Right atrium auricular region (tissue), 2 donors: Measurements from ENCODE around the gene TBX2. TPM values are rescaled to one million over a fixed set of nuclear protein-coding genes. Genes with fewer than 3 reads are reported as not detected.

Source experiments
- DNase-seq: peaks from one replicate; pipeline ENCODE4 v3.0.0-alpha.2; 2019; ENCODE audit warnings: low spot score
- H3K27ac ChIP-seq, 2 donors: fragments of 200-600 bp; sonication (generic); 1 replicate in 1 of 2; 2 replicates in 1 of 2; pipeline ENCODE4 v1.5.1; 2016 to 2019
- H3K27me3 ChIP-seq, 2 donors: fragments of 200-600 bp; sonication (generic); one replicate each; pipeline versions ENCODE4 v1.5.1 to v1.6.0; 2017 to 2019
- H3K36me3 ChIP-seq: fragments of 200-600 bp; sonication (generic); one replicate; pipeline ENCODE4 v1.5.1; 2016
- H3K4me1 ChIP-seq, 2 donors: fragments of 200-600 bp; sonication (generic); one replicate each; pipeline versions ENCODE4 v1.5.1 to v1.6.0; 2017 to 2019
- H3K4me3 ChIP-seq, 2 donors: fragments of 200-600 bp; sonication (generic); 1 replicate in 1 of 2; 2 replicates in 1 of 2; pipeline ENCODE4 v1.5.1; 2017 to 2019; ENCODE audit warnings: mild to moderate bottlenecking in 1 of 2, moderate library complexity in 1 of 2
- H3K9me3 ChIP-seq, 2 donors: fragments of 200-600 bp; sonication (generic); one replicate each; pipeline ENCODE4 v1.5.1; 2019
- total RNA-seq, 2 donors: library from RNA; depleted of rRNA; stranded (reverse); fragments of >200 nt; gene quantifications; one replicate each; pipeline ENCODE4 v1.1.0, GENCODE V29; 2016
- TF ChIP-seq, protein P1 (sequence below), 2 donors: fragments of 200-600 bp; sonication (generic); IDR thresholded peaks; one replicate each; pipeline ENCODE4 v1.5.1; 2019; ENCODE audit warnings: antibody characterized with exemption in 2 of 2

Gene TBX2
- total RNA-seq, 2 donors from 2014 or later, result 4.3 to 6.9 TPM

GRCh38 chr17:61362852-61363600 is 36.6 kb upstream of the TBX2 start:
- Histone ChIP-seq H3K9me3 (no peaks in the 10 kb centered on the region), H3K36me3 (no peaks in the 10 kb centered on the region), H3K4me3 (no peak overlapping the region), H3K27me3 (no peaks in the 10 kb centered on the region), H3K4me1 (peaks cover 0 to 12% of the 10 kb centered on the region in 2 donors), H3K27ac (no peak overlapping the region)
- TF ChIP-seq, protein P1, sequence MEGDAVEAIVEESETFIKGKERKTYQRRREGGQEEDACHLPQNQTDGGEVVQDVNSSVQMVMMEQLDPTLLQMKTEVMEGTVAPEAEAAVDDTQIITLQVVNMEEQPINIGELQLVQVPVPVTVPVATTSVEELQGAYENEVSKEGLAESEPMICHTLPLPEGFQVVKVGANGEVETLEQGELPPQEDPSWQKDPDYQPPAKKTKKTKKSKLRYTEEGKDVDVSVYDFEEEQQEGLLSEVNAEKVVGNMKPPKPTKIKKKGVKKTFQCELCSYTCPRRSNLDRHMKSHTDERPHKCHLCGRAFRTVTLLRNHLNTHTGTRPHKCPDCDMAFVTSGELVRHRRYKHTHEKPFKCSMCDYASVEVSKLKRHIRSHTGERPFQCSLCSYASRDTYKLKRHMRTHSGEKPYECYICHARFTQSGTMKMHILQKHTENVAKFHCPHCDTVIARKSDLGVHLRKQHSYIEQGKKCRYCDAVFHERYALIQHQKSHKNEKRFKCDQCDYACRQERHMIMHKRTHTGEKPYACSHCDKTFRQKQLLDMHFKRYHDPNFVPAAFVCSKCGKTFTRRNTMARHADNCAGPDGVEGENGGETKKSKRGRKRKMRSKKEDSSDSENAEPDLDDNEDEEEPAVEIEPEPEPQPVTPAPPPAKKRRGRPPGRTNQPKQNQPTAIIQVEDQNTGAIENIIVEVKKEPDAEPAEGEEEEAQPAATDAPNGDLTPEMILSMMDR (IDR thresholded peaks at IDR 0.05), result no peak
- DNase-seq, result no peak

DNA sequence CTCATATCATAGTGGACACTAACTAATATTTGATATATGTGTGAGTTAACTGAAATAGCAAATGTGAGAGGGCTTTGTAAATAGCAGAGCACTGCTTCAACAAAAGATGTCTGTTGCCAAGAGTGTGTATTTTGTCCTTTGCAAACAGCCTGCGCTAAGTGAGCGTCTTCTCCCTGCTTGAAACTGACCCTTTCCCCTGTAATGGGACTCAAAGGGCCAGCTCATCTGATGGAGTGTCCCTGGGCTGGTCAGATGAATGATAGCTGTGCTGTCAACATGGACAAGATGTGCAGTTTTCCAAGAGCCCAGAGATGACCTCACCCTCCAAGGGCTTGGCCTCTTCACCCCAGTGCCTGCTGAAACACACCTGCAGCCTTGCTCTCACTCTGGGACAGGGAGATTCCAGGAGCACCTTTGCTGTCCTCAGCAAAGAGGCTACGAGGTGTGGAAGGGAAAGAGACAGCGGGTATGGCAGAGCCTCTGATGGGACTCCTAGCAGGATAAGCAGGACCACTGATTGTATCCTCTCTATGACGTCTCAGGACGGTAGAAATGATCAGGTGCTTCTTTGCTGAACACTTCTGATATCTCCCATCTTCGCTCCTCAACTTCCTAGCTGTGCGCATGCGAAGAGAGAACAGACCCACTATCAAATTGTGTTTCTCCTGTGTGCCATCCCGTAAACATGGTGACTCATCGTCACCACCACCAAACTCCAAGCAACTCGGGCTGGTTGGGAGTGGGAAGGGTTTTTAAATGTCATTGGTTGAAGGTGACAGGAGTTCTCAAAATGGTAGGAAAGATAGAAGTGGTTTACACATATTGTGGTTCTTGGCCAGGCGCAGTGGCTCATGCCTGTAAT is 35.8 kb upstream of the TBX2 start:
- H3K27me3 ChIP-seq, result no peaks in the 10 kb centered on the region
- no peak overlapping the region for H3K4me3 ChIP-seq
- H3K4me1 ChIP-seq, result peaks cover 0 to 12% of the 10 kb centered on the region in 2 donors
- no peak for DNase-seq
- H3K9me3 ChIP-seq, result no peaks in the 10 kb centered on the region
- no peaks in the 10 kb centered on the region for H3K36me3 ChIP-seq
- no peak overlapping the region for H3K27ac ChIP-seq
- TF ChIP-seq, protein P1 (IDR thresholded peaks at IDR 0.05), result no peak

- Histone ChIP-seq H3K36me3 (no peaks in the 10 kb centered on the region), H3K4me3 (no peak overlapping the region), H3K9me3 (no peaks in the 10 kb centered on the region), H3K4me1 (peaks cover 0 to 12% of the 10 kb centered on the region in 2 donors), H3K27ac (no peak overlapping the region), H3K27me3 (no peaks in the 10 kb centered on the region)
- TF ChIP-seq, protein P1 (IDR thresholded peaks at IDR 0.05), result no peak
- DNase-seq, result no peak
These were observed 35.2 kb upstream of the TBX2 start for GRCh38 chr17:61364463-61364846.

DNA sequence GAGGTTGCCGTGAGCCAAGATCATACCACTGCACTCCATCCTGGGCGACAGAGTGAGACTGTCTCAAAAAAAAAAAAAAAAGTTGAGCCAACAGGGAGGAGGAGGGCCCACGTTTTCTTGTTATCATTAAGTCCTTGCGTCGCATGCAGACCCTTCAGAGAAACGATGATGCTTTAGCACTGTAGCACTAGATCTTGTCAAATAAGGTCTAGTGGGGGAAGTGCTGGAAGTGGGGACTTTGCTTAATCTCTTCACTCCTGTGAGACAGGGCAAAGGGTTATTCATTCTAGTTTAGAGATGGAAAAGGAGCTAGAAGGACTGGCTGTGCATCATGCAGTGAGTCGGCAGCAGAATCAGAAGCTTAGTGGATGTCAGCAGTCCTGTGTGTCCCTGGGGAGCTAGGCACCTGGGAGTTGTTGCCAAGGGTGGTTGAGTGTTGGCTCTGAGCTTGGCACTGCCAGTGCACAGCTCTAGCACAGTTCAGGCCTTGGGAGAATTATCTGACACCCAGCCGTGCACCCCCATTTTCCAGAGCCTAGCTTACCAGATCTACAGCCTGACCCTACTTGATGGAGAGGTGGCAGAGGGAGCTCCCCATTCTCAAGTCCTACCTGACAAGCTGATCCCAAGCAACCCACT is 33.4 kb upstream of the TBX2 start:
- TF ChIP-seq, protein P1 (IDR thresholded peaks at IDR 0.05), result no peak
- no peaks in the 10 kb centered on the region for H3K9me3 ChIP-seq
- H3K4me3 ChIP-seq, result no peak overlapping the region
- no peaks in the 10 kb centered on the region for H3K27me3 ChIP-seq
- no peak for DNase-seq
- no peaks in the 10 kb centered on the region for H3K36me3 ChIP-seq
- H3K4me1 ChIP-seq, result peaks cover 0 to 12% of the 10 kb centered on the region in 2 donors
- peak overlapping the region; percentile 18 to 75 for H3K27ac ChIP-seq

DNA sequence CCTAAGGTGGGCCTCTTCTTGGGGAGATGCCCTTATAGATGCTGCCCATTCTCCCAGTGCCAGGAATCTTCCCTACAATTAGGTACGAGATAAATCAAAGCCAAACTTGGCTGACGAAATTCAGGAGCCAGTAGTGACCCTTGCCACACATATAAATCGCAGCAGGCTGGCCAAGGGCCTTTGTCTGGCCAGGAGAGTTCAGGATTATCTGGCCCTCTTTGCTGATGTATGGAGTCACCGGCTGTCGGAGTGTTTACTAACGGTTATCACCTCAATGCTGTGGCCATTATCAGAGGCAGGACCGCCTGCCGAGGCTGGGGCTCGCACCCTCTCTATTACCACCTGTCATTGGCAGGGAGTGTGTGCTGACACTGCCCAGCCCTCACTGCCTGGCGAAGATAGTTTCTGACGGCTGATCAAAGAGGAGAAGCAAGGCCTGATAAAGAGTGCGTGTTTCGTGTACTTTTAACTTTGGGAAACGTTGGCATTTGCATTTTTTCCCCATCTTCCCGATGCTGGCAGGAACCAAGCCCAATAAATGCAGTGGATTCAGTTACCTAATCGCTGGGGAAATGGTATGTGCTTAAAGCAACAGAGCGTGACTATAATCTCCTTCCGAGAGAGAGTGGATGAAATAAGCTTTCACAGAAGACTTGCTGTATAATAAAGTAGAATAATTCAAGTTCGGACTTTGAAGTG is 32.8 kb upstream of the TBX2 start:
- no peaks in the 10 kb centered on the region for H3K27me3 ChIP-seq
- TF ChIP-seq, protein P1 (IDR thresholded peaks at IDR 0.05), result no peak
- peak overlapping the region; percentile 18 to 75 for H3K27ac ChIP-seq
- no peaks in the 10 kb centered on the region for H3K36me3 ChIP-seq
- H3K4me3 ChIP-seq, result no peak overlapping the region
- peaks cover 0 to 12% of the 10 kb centered on the region in 2 donors for H3K4me1 ChIP-seq
- H3K9me3 ChIP-seq, result no peaks in the 10 kb centered on the region
- no peak for DNase-seq
